Measurements from ENCODE around the gene TLDC2. TPM values are rescaled to one million over a fixed set of nuclear protein-coding genes. Genes with fewer than 3 reads are reported as not detected.
"Not testable (repeated sequence)": the region's sequence is repeated elsewhere in the genome, so short reads cannot be mapped to it uniquely, and the experiment has no call there.

The TLDC2 gene
- total and polyA plus RNA-seq, 12 donors: 0.10 to 0.33 (median 0.26) TPM; not detected in 8

DNA sequence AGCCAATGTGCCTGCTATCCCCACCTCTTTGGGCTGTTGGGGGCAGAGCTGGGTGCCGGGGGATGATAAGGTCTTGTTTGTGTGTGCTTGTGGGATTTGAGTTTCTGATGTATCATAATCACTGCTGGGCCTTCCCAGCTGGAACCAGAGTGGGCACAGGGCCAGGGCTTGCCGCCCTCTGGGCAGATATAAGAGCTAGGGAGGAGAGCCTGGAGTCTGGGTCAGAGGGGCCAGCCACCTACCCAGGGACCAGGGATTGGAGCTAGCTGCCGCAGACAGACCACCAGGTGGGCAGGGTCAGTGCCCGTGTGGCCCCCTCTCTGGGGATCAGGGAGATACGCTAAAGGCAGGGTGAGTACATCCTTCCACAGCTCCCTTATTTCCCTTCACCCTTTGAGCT is 3.1 kb upstream of the TLDC2 start:
- no peak overlapping the region for H3K27ac ChIP-seq
- intact Hi-C loops (cut with DNase I): no loop called here
- no peak for DNase-seq
- no peaks in the 10 kb centered on the region for H3K27me3 ChIP-seq
- no peaks in the 10 kb centered on the region for H3K9me3 ChIP-seq (replicated peaks in 1 of 3)
- no peaks in the 10 kb centered on the region for H3K4me1 ChIP-seq (replicated peaks in 1 of 2)
- TF ChIP-seq POLR2A (IDR thresholded peaks at IDR 0.05): no peak
- TF ChIP-seq, protein P1, sequence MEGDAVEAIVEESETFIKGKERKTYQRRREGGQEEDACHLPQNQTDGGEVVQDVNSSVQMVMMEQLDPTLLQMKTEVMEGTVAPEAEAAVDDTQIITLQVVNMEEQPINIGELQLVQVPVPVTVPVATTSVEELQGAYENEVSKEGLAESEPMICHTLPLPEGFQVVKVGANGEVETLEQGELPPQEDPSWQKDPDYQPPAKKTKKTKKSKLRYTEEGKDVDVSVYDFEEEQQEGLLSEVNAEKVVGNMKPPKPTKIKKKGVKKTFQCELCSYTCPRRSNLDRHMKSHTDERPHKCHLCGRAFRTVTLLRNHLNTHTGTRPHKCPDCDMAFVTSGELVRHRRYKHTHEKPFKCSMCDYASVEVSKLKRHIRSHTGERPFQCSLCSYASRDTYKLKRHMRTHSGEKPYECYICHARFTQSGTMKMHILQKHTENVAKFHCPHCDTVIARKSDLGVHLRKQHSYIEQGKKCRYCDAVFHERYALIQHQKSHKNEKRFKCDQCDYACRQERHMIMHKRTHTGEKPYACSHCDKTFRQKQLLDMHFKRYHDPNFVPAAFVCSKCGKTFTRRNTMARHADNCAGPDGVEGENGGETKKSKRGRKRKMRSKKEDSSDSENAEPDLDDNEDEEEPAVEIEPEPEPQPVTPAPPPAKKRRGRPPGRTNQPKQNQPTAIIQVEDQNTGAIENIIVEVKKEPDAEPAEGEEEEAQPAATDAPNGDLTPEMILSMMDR (IDR thresholded peaks at IDR 0.05): no peak
- H3K36me3 ChIP-seq (replicated peaks in 1 of 2): no peaks in the 10 kb centered on the region
- WGBS, 4 donors: 79 to 84% (median 84%) methylated on average over 2 to 5 of the region's 5 CpGs
- no peak overlapping the region for H3K4me3 ChIP-seq

DNA sequence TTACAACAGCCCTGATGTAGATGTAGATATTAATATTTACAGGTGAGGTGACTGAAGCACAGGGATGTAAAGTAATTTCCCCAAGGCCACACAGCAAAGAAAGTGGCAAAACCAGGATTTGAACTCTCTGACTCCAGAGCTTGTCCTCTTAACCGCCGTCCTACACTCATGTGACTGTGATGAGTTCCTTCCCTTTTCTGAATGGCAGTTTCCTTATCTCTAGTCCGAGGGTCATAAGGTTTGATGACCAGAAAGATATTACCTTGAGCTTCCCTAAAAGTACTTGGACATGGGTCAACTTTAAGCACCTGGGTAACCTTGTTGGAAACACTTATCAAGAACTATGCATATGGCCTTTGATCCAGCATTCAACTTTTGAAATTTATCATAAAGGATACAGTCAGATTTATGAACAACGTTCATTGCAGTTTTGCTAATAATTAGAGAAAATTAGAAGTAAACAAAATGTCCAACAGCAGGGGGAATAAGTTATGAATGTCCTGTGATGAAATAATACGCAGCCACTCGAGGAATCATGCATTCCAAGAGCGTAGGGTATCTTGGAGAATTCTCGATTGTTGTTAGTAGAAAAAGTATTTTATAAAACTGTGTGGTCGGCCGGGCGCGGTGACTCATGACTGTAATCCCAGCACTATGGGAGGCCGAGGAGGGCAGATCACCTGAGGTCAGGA is 2.3 kb upstream of the TLDC2 start:
- 79 to 82% (median 80%) methylated on average over 13 of the region's 13 CpGs for WGBS, 4 donors
- no peaks in the 10 kb centered on the region for H3K36me3 ChIP-seq (replicated peaks in 1 of 2)
- H3K4me1 ChIP-seq (replicated peaks in 1 of 2): no peaks in the 10 kb centered on the region
- no peaks in the 10 kb centered on the region for H3K9me3 ChIP-seq (replicated peaks in 1 of 3)
- no peaks in the 10 kb centered on the region for H3K27me3 ChIP-seq
- TF ChIP-seq, protein P1 (IDR thresholded peaks at IDR 0.05): no peak
- no peak for TF ChIP-seq POLR2A (IDR thresholded peaks at IDR 0.05)
- no peak for DNase-seq
- no peak overlapping the region for H3K4me3 ChIP-seq
- intact Hi-C loops (cut with DNase I): no loop called here
- H3K27ac ChIP-seq: no peak overlapping the region

DNA sequence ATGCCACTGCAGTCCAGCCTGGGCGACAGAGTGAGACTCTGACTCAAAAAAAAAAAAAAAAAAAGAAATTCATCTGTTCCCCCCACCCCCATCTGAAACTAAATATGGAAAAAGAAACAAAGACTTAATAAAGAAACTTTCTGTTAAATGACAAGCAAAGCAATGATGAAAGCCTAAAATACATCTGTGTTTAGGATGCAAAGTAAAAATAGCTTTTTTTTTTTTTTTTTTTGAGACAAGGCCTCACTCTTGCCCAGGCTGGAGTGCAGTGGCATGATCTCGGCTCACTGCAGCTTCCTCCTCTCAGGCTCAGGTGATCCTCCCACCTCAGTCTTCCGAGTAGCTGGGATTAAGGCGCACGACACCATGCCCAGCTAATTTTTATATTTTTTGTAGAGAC is 845 bp upstream of the TLDC2 start:
- intact Hi-C loops (cut with DNase I); H3K27ac ChIP-seq: not testable (repeated sequence)
- 81 to 90% (median 89%) methylated on average over 5 of the region's 5 CpGs for WGBS, 4 donors

GRCh38 chr20:36876473-36876833 is 515 bp downstream of the TLDC2 start:
- WGBS, 4 donors: 90 to 100% (median 95%) methylated on average over 3 of the region's 3 CpGs
- intact Hi-C loops (cut with DNase I): no loop called here

More for the DNA sequence above, 845 bp upstream of the TLDC2 start:
- not testable (repeated sequence) for H3K4me1 ChIP-seq (replicated peaks in 1 of 2); DNase-seq; H3K36me3 ChIP-seq (replicated peaks in 1 of 2); H3K4me3 ChIP-seq; H3K27me3 ChIP-seq; H3K9me3 ChIP-seq (replicated peaks in 1 of 3)

More at GRCh38 chr20:36876473-36876833, 515 bp downstream of the TLDC2 start:
- TF ChIP-seq, protein P1 (IDR thresholded peaks at IDR 0.05): no peak
- TF ChIP-seq POLR2A (IDR thresholded peaks at IDR 0.05): no peak
- Histone ChIP-seq H3K9me3 (replicated peaks in 1 of 3) (no peaks in the 10 kb centered on the region), H3K27me3 (no peaks in the 10 kb centered on the region), H3K27ac (no peak overlapping the region), H3K4me1 (replicated peaks in 1 of 2) (no peaks in the 10 kb centered on the region), H3K36me3 (replicated peaks in 1 of 2) (no peaks in the 10 kb centered on the region), H3K4me3 (no peak overlapping the region)
- DNase-seq: no peak
